ENCODE data around the gene NEDD4L. TPM values are rescaled to one million over a fixed set of nuclear protein-coding genes. Genes with fewer than 3 reads are reported as not detected.

Gene NEDD4L
- total RNA-seq, 2 experiments from 2014 or later = 3.2 to 3.3 TPM

- Histone ChIP-seq H3K4me2 (ENCODE audit: low read length) (no peak overlapping the region), H3K9me2 (ENCODE audit: insufficient read depth, low read length) (no peaks in the 10 kb centered on the region), H3K9me3 (ENCODE audit: low read length) (no peaks in the 10 kb centered on the region), H3K4me3 (ENCODE audit: low read depth, low read length, poor library complexity, severe bottlenecking) (no peak overlapping the region), H4K20me1 (ENCODE audit: insufficient read depth, low read length) (no peaks in the 10 kb centered on the region), H2AFZ (ENCODE audit: low read length) (no peak overlapping the region), H3K36me3 (ENCODE audit: insufficient read depth, low read length) (no peaks in the 10 kb centered on the region), H3K4me1 (ENCODE audit: insufficient read depth, low read length, poor library complexity, severe bottlenecking) (no peaks in the 10 kb centered on the region), H3K79me2 (ENCODE audit: insufficient read depth, low read depth, low read length) (no peaks in the 10 kb centered on the region), H3K27ac (ENCODE audit: low read depth, low read length, poor library complexity, severe bottlenecking) (no peak overlapping the region)
- intact Hi-C loops (cut with micrococcal nuclease; ENCODE audit: unreplicated experiment) = no loop called here
- no peak for TF ChIP-seq CTCF (conservative IDR thresholded peaks at IDR 0.05; ENCODE audit: low read length)
- TF ChIP-seq EZH2phosphoT487 (IDR thresholded peaks at IDR 0.05; ENCODE audit: borderline replicate concordance, low read depth, low read length) = no peak
- ChIA-PET CTCF (ENCODE audit: unreplicated experiment) (no interaction called here), POLR2A (no interaction called here)
- BruUV-seq (replicated peaks) = no TSS peak
- DNase-seq (ENCODE audit: low spot score) = no peak
Observed at GRCh38 chr18:58056852-58057251, 12.8 kb downstream of the NEDD4L start.

- Histone ChIP-seq H3K9me2 (ENCODE audit: insufficient read depth, low read length) (no peaks in the 10 kb centered on the region), H3K4me3 (ENCODE audit: low read depth, low read length, poor library complexity, severe bottlenecking) (no peak overlapping the region), H3K4me1 (ENCODE audit: insufficient read depth, low read length, poor library complexity, severe bottlenecking) (no peaks in the 10 kb centered on the region), H3K9me3 (ENCODE audit: low read length) (no peaks in the 10 kb centered on the region), H3K4me2 (ENCODE audit: low read length) (no peak overlapping the region), H3K27ac (ENCODE audit: low read depth, low read length, poor library complexity, severe bottlenecking) (no peak overlapping the region), H2AFZ (ENCODE audit: low read length) (no peak overlapping the region), H4K20me1 (ENCODE audit: insufficient read depth, low read length) (no peaks in the 10 kb centered on the region), H3K36me3 (ENCODE audit: insufficient read depth, low read length) (no peaks in the 10 kb centered on the region), H3K79me2 (ENCODE audit: insufficient read depth, low read depth, low read length) (no peaks in the 10 kb centered on the region)
- CTCF ChIA-PET (ENCODE audit: unreplicated experiment) = no interaction called here
- POLR2A ChIA-PET = no interaction called here
- intact Hi-C loops (cut with micrococcal nuclease; ENCODE audit: unreplicated experiment) = no loop called here
- no peak for TF ChIP-seq CTCF (conservative IDR thresholded peaks at IDR 0.05; ENCODE audit: low read length)
- BruUV-seq (replicated peaks) = no TSS peak
- DNase-seq (ENCODE audit: low spot score) = no peak
Observed at GRCh38 chr18:58057291-58057965, 13.4 kb downstream of the NEDD4L start.

- POLR2A ChIA-PET = no interaction called here
- BruUV-seq (replicated peaks) = no TSS peak
- Histone ChIP-seq H3K4me2 (ENCODE audit: low read length) (no peak overlapping the region), H3K9me2 (ENCODE audit: insufficient read depth, low read length) (no peaks in the 10 kb centered on the region), H3K4me1 (ENCODE audit: insufficient read depth, low read length, poor library complexity, severe bottlenecking) (no peaks in the 10 kb centered on the region), H3K4me3 (ENCODE audit: low read depth, low read length, poor library complexity, severe bottlenecking) (no peak overlapping the region), H3K36me3 (ENCODE audit: insufficient read depth, low read length) (no peaks in the 10 kb centered on the region), H4K20me1 (ENCODE audit: insufficient read depth, low read length) (no peaks in the 10 kb centered on the region), H3K9me3 (ENCODE audit: low read length) (no peaks in the 10 kb centered on the region), H3K79me2 (ENCODE audit: insufficient read depth, low read depth, low read length) (no peaks in the 10 kb centered on the region), H3K27ac (ENCODE audit: low read depth, low read length, poor library complexity, severe bottlenecking) (no peak overlapping the region), H2AFZ (ENCODE audit: low read length) (no peak overlapping the region)
- intact Hi-C loops (cut with micrococcal nuclease; ENCODE audit: unreplicated experiment) = no loop called here
- CTCF ChIA-PET (ENCODE audit: unreplicated experiment) = no interaction called here
- no peak for TF ChIP-seq EZH2phosphoT487 (IDR thresholded peaks at IDR 0.05; ENCODE audit: borderline replicate concordance, low read depth, low read length)
- no peak for TF ChIP-seq CTCF (conservative IDR thresholded peaks at IDR 0.05; ENCODE audit: low read length)
- no peak for DNase-seq (ENCODE audit: low spot score)
Observed at GRCh38 chr18:58058720-58059119, 14.7 kb downstream of the NEDD4L start.

Measured in OCI-LY7 (cell line).